ENCODE data around the gene ATN1. TPM values are rescaled to one million over a fixed set of nuclear protein-coding genes. Genes with fewer than 3 reads are reported as not detected.
"Not testable (repeated sequence)": the region's sequence is repeated elsewhere in the genome, so short reads cannot be mapped to it uniquely, and the experiment has no call there.

The ATN1 gene
- total RNA-seq, 4 donors from 2014 or later: 59.1 to 160 (median 112) TPM

- no peak for DNase-seq
- H3K9me3 ChIP-seq: no peaks in the 10 kb centered on the region
- intact Hi-C loops (cut with DNase I; ENCODE audit: low total_unique reads): no loop called here
- H3K27me3 ChIP-seq: no peaks in the 10 kb centered on the region
- peaks cover 4 to 27% (median 23%) of the 10 kb centered on the region in 4 donors for H3K4me1 ChIP-seq
- TF ChIP-seq EP300 (IDR thresholded peaks at IDR 0.05; ENCODE audit: low read depth) (no peak), CTCF (IDR thresholded peaks at IDR 0.05) (no peak), POLR2AphosphoS5 (IDR thresholded peaks at IDR 0.05) (no peak), POLR2A (IDR thresholded peaks at IDR 0.05) (no peak)
- H3K4me3 ChIP-seq: no peak overlapping the region
- no peak overlapping the region for H3K27ac ChIP-seq
- in situ Hi-C loops (cut with MboI; ENCODE audit: low pct_ligation_motif_present in 1 of 4, low pct_unique_long_range_greater_than_20kb in 1 of 4, low sequenced_read_pairs in 3 of 4): loop anchor here in 1 of 4 donors (25.0 kb wide), 1 partner anchor 209 kb away; the partner anchor contains the start of gene C1RL
- H3K36me3 ChIP-seq: no peaks in the 10 kb centered on the region
- 50 to 73% methylated on average over 1 of the region's 1 CpG for WGBS, 2 donors (ENCODE audit: low coverage in 1 of 2)
Measured at GRCh38 chr12:6903722-6904121, 24.0 kb upstream of the ATN1 start.

GRCh38 chr12:6904280-6905276 lies 23.2 kb upstream of the ATN1 start, which contains the start of gene LRRC23:
Gene LRRC23 (plus strand): TSS chr12:6904822. CDS start chr12:6905634, 812 bp downstream.
- TF ChIP-seq POLR2AphosphoS5 (IDR thresholded peaks at IDR 0.05) (peak; percentile 54 to 76 (median 76)), POLR2A (IDR thresholded peaks at IDR 0.05) (peak; percentile 56), EP300 (IDR thresholded peaks at IDR 0.05; ENCODE audit: low read depth) (no peak)
- Histone ChIP-seq H3K36me3 (no peaks in the 10 kb centered on the region), H3K27me3 (no peaks in the 10 kb centered on the region), H3K27ac (peak within 1 kb of the TSS; percentile 79 to 87 (median 85)), H3K4me3 (peak within 1 kb of the TSS; percentile 18 to 74 (median 56)), H3K4me1 (peaks cover 4 to 23% (median 20%) of the 10 kb centered on the region in 4 donors), H3K9me3 (no peaks in the 10 kb centered on the region)
- intact Hi-C loops (cut with DNase I; ENCODE audit: low total_unique reads) (no loop called here), in situ Hi-C loops (cut with MboI; ENCODE audit: low pct_ligation_motif_present in 1 of 4, low pct_unique_long_range_greater_than_20kb in 1 of 4, low sequenced_read_pairs in 3 of 4) (loop anchor here in 1 of 4 donors (25.0 kb wide), 1 partner anchor 208 kb away; the partner anchor contains the start of gene C1RL)
- 6 to 10% methylated on average over 12 to 34 of the region's 34 CpGs for WGBS, 2 donors (ENCODE audit: low coverage in 1 of 2)
- DNase-seq: peak; percentile 99

GRCh38 chr12:6905414-6906040 lies 22.2 kb upstream of the ATN1 start:
- DNase-seq: no peak
- H3K4me3 ChIP-seq: peak overlapping the region in 2 of 4 donors; percentile 53 to 74
- H3K36me3 ChIP-seq: no peaks in the 10 kb centered on the region
- no peaks in the 10 kb centered on the region for H3K9me3 ChIP-seq
- WGBS, 2 donors (ENCODE audit: low coverage in 1 of 2): 63 to 92% methylated on average over 2 to 5 of the region's 5 CpGs
- H3K4me1 ChIP-seq: peaks cover 4 to 15% (median 13%) of the 10 kb centered on the region in 4 donors
- no peaks in the 10 kb centered on the region for H3K27me3 ChIP-seq
- intact Hi-C loops (cut with DNase I; ENCODE audit: low total_unique reads): no loop called here
- in situ Hi-C loops (cut with MboI; ENCODE audit: low pct_ligation_motif_present in 1 of 4, low pct_unique_long_range_greater_than_20kb in 1 of 4, low sequenced_read_pairs in 3 of 4): loop anchor here in 1 of 4 donors (25.0 kb wide), 1 partner anchor 207 kb away; the partner anchor contains the start of gene C1RL
- TF ChIP-seq EP300 (IDR thresholded peaks at IDR 0.05; ENCODE audit: low read depth) (no peak), POLR2AphosphoS5 (IDR thresholded peaks at IDR 0.05) (no peak), CTCF (IDR thresholded peaks at IDR 0.05) (no peak), POLR2A (IDR thresholded peaks at IDR 0.05) (no peak)
- H3K27ac ChIP-seq: peak overlapping the region in 3 of 4 donors; percentile 85 to 87 (median 85)

- DNase-seq; intact Hi-C loops (cut with DNase I; ENCODE audit: low total_unique reads); H3K4me3 ChIP-seq; H3K27ac ChIP-seq; H3K36me3 ChIP-seq; H3K9me3 ChIP-seq; H3K27me3 ChIP-seq: not testable (repeated sequence)
- 60 to 94% methylated on average over 1 to 11 of the region's 11 CpGs for WGBS, 2 donors (ENCODE audit: low coverage in 1 of 2)
- H3K4me1 ChIP-seq: peaks cover 4 to 13% (median 11%) of the 10 kb centered on the region in 4 donors
- in situ Hi-C loops (cut with MboI; ENCODE audit: low pct_ligation_motif_present in 1 of 4, low pct_unique_long_range_greater_than_20kb in 1 of 4, low sequenced_read_pairs in 3 of 4): loop anchor here in 1 of 4 donors (25.0 kb wide), 1 partner anchor 204 kb away; the partner anchor contains the start of gene C1RL
Measured at GRCh38 chr12:6908141-6908540, 19.6 kb upstream of the ATN1 start.

Measured in transverse colon (tissue), 4 donors.